ENCODE results near the gene E2F3. TPM values are rescaled to one million over a fixed set of nuclear protein-coding genes. Genes with fewer than 3 reads are reported as not detected.

The E2F3 gene
- total and polyA plus RNA-seq, 10 of the 15 experiments (the other 5 are each of a cell fraction or from before 2014, with no cell fraction given): 5.1 to 16.8 (median 10.6) TPM

DNA sequence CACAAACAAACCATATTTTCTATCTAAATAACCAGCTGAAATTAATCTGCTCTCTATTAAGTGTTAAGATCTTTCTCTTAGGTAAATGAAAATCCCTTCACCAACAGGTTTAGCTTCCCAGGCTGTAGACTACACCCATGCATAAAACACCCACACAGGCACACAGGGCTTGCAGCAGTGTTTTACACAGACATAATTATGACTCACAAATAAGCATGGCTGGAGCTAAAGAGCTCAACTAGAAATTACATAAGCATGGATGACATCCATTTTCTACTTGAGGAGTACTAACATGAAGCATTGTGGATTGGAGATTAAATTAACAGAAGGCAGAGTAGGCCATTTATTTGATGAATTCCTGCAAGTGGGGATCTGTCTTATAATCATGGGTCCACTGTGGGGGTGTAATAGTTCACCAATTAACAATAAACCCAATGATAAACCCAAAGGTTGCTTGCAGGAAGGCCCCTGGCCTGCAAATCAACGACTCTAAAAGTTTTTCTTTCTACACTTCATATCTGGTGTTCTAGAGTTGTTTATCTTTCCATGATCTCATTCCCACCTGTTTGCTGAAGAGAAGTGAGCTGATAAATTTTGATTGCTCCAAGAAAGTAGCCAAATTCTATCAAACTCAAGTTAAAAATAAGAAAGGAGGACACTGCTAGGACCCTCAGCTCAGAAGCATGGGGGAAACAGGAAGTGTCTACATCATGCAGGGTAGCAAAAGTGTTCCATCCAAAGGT is 33.8 kb upstream of the E2F3 start:
- Histone ChIP-seq H3K36me3 (ENCODE audit: control insufficient read depth in 2 of 2, insufficient read depth in 2 of 2, low read length in 1 of 2) (no peaks in the 10 kb centered on the region), H3K4me2 (ENCODE audit: control insufficient read depth, insufficient read depth) (no peak overlapping the region), H4K20me1 (ENCODE audit: control insufficient read depth, insufficient read depth) (no peaks in the 10 kb centered on the region), H2AFZ (ENCODE audit: control insufficient read depth, low read depth, low read length) (no peak overlapping the region), H3K4me3 (no peak overlapping the region), H3K4me1 (ENCODE audit: control insufficient read depth, insufficient read depth, low read length) (no peaks in the 10 kb centered on the region), H3K9me3 (replicated peaks; ENCODE audit: control insufficient read depth, insufficient read depth, low read length) (no peaks in the 10 kb centered on the region), H3K9ac (ENCODE audit: control insufficient read depth, insufficient read depth, low read length) (no peak overlapping the region), H3K27me3 (replicated peaks in 1 of 2; ENCODE audit: control insufficient read depth in 2 of 2, insufficient read depth in 2 of 2, low read length in 1 of 2) (no peaks in the 10 kb centered on the region), H3K27ac (ENCODE audit: control insufficient read depth, insufficient read depth) (no peak overlapping the region), H3K79me2 (ENCODE audit: control insufficient read depth, insufficient read depth, low read length) (no peaks in the 10 kb centered on the region)
- ChIA-PET CTCF (interaction anchor here (0.7 to 2.5 kb wide), 4 partner anchors 15 to 186 kb away, joined by 3 to 6 read pairs (median 4); no protein-coding TSS in a partner anchor), POLR2A (interaction anchor here (0.8 kb wide), 1 partner anchor 11 kb away, joined by 3 read pairs; no protein-coding TSS in a partner anchor), SMC1A (ENCODE audit: uncharacterized antibody, unreplicated experiment) (interaction anchor here (0.9 to 1.2 kb wide), 3 partner anchors 27 to 170 kb away, joined by 3 to 4 read pairs (median 4); no protein-coding TSS in a partner anchor), RAD21 (ENCODE audit: unreplicated experiment) (interaction anchor here (1.1 kb wide), 1 partner anchor 48 kb away, joined by 3 read pairs; no protein-coding TSS in a partner anchor)
- BruUV-seq (replicated peaks): no TSS peak
- intact Hi-C loops (cut with micrococcal nuclease; ENCODE audit: unreplicated experiment): no loop called here
- TF ChIP-seq FOXM1 (IDR thresholded peaks at IDR 0.05; ENCODE audit: low read depth, low read length) (no peak), EED (IDR thresholded peaks at IDR 0.05; ENCODE audit: low read depth) (no peak), SMC3 (IDR thresholded peaks at IDR 0.05; ENCODE audit: borderline replicate concordance, low read length) (no peak), TARDBP (IDR thresholded peaks at IDR 0.05; ENCODE audit: borderline replicate concordance) (no peak), BRCA1 (IDR thresholded peaks at IDR 0.05; ENCODE audit: low read depth, low read length) (no peak), HDGF (IDR thresholded peaks at IDR 0.05) (no peak), MTA2 (IDR thresholded peaks at IDR 0.05; ENCODE audit: low read depth) (no peak)
- TF ChIP-seq, protein P1, sequence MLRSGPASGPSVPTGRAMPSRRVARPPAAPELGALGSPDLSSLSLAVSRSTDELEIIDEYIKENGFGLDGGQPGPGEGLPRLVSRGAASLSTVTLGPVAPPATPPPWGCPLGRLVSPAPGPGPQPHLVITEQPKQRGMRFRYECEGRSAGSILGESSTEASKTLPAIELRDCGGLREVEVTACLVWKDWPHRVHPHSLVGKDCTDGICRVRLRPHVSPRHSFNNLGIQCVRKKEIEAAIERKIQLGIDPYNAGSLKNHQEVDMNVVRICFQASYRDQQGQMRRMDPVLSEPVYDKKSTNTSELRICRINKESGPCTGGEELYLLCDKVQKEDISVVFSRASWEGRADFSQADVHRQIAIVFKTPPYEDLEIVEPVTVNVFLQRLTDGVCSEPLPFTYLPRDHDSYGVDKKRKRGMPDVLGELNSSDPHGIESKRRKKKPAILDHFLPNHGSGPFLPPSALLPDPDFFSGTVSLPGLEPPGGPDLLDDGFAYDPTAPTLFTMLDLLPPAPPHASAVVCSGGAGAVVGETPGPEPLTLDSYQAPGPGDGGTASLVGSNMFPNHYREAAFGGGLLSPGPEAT (IDR thresholded peaks at IDR 0.05; ENCODE audit: low read depth): no peak
- WGBS (ENCODE audit: insufficient coverage, insufficient replicate concordance, low lambda C conversion rate, missing lambda C conversion rate): 0% methylated on average over 1 of the region's 1 CpG
- ATAC-seq (no peak), DNase-seq (ENCODE audit: low read depth, low spot score) (no peak), FAIRE-seq (no peak)
- in situ Hi-C loops (cut with MboI): no loop called here
